HepG2 (cell line): ENCODE results near the gene CCDC191. TPM values are rescaled to one million over a fixed set of nuclear protein-coding genes. Genes with fewer than 3 reads are reported as not detected.

ENCODE experiments used
- FOSL1 ChIP-seq: sonication (generic); formaldehyde crosslinking; IDR thresholded peaks from 2 replicates; pipeline ENCODE4 v1.9.0; 2021; ENCODE audit warnings: missing genetic modification reagents, borderline replicate concordance
- ZBTB7B ChIP-seq: sonication (generic); formaldehyde crosslinking; IDR thresholded peaks from 2 replicates; pipeline ENCODE4 v1.4.0; 2020; ENCODE audit warnings: missing genetic modification reagents
- ZFP91 ChIP-seq: sonication (generic); formaldehyde crosslinking; IDR thresholded peaks from 2 replicates; pipeline ENCODE4 v1.9.0; 2022; ENCODE audit warnings: missing genetic modification reagents, mild to moderate bottlenecking, borderline replicate concordance
- ZGPAT ChIP-seq: IDR thresholded peaks from 2 replicates; pipeline ENCODE4 v1.6.1; 2016; ENCODE audit warnings: mild to moderate bottlenecking
- ZNF337 ChIP-seq: sonication (generic); formaldehyde crosslinking; IDR thresholded peaks from 2 replicates; pipeline ENCODE4 v1.5.1; 2020; ENCODE audit warnings: missing genetic modification reagents, low read depth, mild to moderate bottlenecking, borderline replicate concordance
- ZNF563 ChIP-seq: sonication (generic); formaldehyde crosslinking; IDR thresholded peaks from 2 replicates; pipeline ENCODE4 v1.8.0; 2022; ENCODE audit warnings: mild to moderate bottlenecking, moderate library complexity, missing genetic modification reagents
- ZNF646 ChIP-seq: sonication (generic); formaldehyde crosslinking; IDR thresholded peaks from 2 replicates; pipeline ENCODE4 v1.9.0; 2021; ENCODE audit warnings: mild to moderate bottlenecking, missing genetic modification reagents
- ZNF724P ChIP-seq: sonication (generic); formaldehyde crosslinking; IDR thresholded peaks from 2 replicates; pipeline ENCODE4 v1.8.0; 2022; ENCODE audit warnings: missing genetic modification reagents, borderline replicate concordance
- polyA plus RNA-seq, 8 experiments: library from polyadenylated mRNA; depleted of rRNA in 3 of 8; stranded (reverse) in 7 of 8; unstranded in 1 of 8; fragments of >200 nt; fragmentation: Illumina TruSeq in 4 of 8; extraction: Trizol in 4 of 8; gene quantifications; 2 replicates each; pipeline versions ENCODE4 v1.2.1 to v1.2.3, GENCODE V29; 2011 to 2016; ENCODE audit warnings: low read depth in 4 of 8, missing spikeins in 1 of 8, mixed read lengths in 1 of 8; ENCODE audit not compliant: insufficient read depth in 1 of 8
- total RNA-seq, 5 experiments: library from RNA; depleted of rRNA; stranded (reverse); fragments of >200 nt; fragmentation: Illumina TruSeq; extraction: Trizol; gene quantifications; 2 replicates each; pipeline ENCODE4 v1.2.3, GENCODE V29; 2016; ENCODE audit warnings: low read depth in 1 of 5
- TF ChIP-seq, protein P1 (sequence below): sonication (generic); formaldehyde crosslinking; IDR thresholded peaks from 2 replicates; pipeline ENCODE4 v1.4.0; 2020; ENCODE audit warnings: missing genetic modification reagents, borderline replicate concordance
- TF ChIP-seq, protein P2 (sequence below): IDR thresholded peaks from 2 replicates; pipeline ENCODE4 v1.6.1; 2012; ENCODE audit warnings: low read length, improper control_type of control experiment

Gene CCDC191
- total and polyA plus RNA-seq, 2 of the 13 experiments (the other 11 are each of a cell fraction or from before 2014, with no cell fraction given) = 0.91 to 1.4 TPM

DNA sequence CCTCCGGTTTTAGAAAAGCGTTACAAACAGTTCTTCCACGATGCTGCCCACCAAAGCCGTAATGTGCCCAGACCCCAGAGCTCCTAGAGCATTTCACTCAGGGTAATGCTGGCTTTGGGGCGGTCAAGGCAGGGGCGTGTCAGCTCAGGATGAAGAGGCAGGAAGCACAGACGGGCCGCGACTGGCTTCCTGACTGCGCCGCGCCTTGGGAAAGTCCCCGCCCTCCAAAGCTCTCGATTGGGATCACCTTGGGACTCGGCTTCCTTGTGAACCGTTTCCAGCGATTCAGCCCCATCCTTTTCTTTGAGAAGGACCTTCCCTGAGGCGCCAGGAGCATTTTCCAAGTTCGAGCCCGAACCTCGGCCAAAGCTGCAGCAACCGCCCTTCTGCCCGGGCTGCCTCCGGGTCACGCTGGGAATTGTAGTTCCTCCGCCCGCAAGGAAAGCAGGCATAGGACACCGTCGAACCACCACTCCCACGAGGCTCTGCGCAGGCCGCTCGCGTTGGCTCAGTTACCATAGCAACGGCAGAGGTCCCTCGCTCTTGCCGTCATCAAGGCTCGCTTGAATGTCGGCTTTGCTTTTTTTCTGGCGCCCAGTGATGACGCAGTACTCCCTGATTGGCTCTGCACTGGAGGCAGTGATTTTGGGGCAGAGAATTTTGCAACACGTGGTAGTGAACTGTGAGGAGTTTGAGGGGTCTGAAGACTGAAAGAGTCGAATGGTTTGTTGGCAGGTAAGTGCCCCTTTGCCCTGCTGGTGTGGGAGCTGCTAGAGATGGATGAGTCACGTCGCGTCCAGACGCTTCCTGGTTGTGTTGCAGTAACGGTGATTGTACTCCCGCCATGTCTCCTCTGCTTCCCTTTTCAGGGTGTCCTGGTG, at the start of gene CCDC191, which contains the start of gene QTRT2 (continued):
- no peak for TF ChIP-seq ZNF646 (CRISPR knock-in tag)
- TF ChIP-seq, protein P1, sequence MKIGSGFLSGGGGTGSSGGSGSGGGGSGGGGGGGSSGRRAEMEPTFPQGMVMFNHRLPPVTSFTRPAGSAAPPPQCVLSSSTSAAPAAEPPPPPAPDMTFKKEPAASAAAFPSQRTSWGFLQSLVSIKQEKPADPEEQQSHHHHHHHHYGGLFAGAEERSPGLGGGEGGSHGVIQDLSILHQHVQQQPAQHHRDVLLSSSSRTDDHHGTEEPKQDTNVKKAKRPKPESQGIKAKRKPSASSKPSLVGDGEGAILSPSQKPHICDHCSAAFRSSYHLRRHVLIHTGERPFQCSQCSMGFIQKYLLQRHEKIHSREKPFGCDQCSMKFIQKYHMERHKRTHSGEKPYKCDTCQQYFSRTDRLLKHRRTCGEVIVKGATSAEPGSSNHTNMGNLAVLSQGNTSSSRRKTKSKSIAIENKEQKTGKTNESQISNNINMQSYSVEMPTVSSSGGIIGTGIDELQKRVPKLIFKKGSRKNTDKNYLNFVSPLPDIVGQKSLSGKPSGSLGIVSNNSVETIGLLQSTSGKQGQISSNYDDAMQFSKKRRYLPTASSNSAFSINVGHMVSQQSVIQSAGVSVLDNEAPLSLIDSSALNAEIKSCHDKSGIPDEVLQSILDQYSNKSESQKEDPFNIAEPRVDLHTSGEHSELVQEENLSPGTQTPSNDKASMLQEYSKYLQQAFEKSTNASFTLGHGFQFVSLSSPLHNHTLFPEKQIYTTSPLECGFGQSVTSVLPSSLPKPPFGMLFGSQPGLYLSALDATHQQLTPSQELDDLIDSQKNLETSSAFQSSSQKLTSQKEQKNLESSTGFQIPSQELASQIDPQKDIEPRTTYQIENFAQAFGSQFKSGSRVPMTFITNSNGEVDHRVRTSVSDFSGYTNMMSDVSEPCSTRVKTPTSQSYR (CRISPR knock-in tag) = no peak
- TF ChIP-seq ZNF724P = no peak
- TF ChIP-seq, protein P2, sequence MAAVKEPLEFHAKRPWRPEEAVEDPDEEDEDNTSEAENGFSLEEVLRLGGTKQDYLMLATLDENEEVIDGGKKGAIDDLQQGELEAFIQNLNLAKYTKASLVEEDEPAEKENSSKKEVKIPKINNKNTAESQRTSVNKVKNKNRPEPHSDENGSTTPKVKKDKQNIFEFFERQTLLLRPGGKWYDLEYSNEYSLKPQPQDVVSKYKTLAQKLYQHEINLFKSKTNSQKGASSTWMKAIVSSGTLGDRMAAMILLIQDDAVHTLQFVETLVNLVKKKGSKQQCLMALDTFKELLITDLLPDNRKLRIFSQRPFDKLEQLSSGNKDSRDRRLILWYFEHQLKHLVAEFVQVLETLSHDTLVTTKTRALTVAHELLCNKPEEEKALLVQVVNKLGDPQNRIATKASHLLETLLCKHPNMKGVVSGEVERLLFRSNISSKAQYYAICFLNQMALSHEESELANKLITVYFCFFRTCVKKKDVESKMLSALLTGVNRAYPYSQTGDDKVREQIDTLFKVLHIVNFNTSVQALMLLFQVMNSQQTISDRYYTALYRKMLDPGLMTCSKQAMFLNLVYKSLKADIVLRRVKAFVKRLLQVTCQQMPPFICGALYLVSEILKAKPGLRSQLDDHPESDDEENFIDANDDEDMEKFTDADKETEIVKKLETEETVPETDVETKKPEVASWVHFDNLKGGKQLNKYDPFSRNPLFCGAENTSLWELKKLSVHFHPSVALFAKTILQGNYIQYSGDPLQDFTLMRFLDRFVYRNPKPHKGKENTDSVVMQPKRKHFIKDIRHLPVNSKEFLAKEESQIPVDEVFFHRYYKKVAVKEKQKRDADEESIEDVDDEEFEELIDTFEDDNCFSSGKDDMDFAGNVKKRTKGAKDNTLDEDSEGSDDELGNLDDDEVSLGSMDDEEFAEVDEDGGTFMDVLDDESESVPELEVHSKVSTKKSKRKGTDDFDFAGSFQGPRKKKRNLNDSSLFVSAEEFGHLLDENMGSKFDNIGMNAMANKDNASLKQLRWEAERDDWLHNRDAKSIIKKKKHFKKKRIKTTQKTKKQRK = no peak
- TF ChIP-seq ZGPAT (CRISPR knock-in tag) = peak; percentile 81; the same call in 1 of the 2 replicates
- no peak for TF ChIP-seq ZBTB7B (CRISPR knock-in tag)
- 0 out of 2 replicates have a peak, but pooled peaks have one; percentile 22 for TF ChIP-seq ZNF563
- TF ChIP-seq FOSL1 (CRISPR knock-in tag) = no peak
- TF ChIP-seq ZNF337 (CRISPR knock-in tag) = no peak
- peak; percentile 83; the same call in 1 of the 2 replicates for TF ChIP-seq ZFP91 (CRISPR knock-in tag)
